GM18858 (cell line): ENCODE measurements around the gene SLC17A2.

Experiments used
- ATAC-seq: cut with Tn5 transposase; IDR thresholded peaks from one replicate; pipeline ENCODE4 v1.9.1; 2021; ENCODE audit not compliant: unreplicated experiment

The SLC17A2 gene

GRCh38 chr6:25930532-25931410, at the start of gene SLC17A2:
Gene SLC17A2, minus strand, starts transcription at chr6:25930691. Its CDS starts 4,895 bp downstream, at chr6:25925796.
- ATAC-seq: no peak

- no peak for ATAC-seq
Measured at GRCh38 chr6:25975923-25976560, 45.6 kb upstream of the SLC17A2 start.

- no peak for ATAC-seq
Measured at GRCh38 chr6:25973923-25974555, 43.5 kb upstream of the SLC17A2 start.

GRCh38 chr6:25972902-25973301, 42.4 kb upstream of the SLC17A2 start:
- no peak for ATAC-seq

- ATAC-seq: no peak
Measured at GRCh38 chr6:25972128-25972527, 41.6 kb upstream of the SLC17A2 start.

- no peak for ATAC-seq
Measured at GRCh38 chr6:25971187-25971821, 40.8 kb upstream of the SLC17A2 start.

- no peak for ATAC-seq
Measured at GRCh38 chr6:25968769-25969168, 38.3 kb upstream of the SLC17A2 start.

- no peak for ATAC-seq
Measured at GRCh38 chr6:25966711-25967110, 36.2 kb upstream of the SLC17A2 start.

GRCh38 chr6:25965058-25965457, 34.6 kb upstream of the SLC17A2 start:
- ATAC-seq: no peak

- no peak for ATAC-seq
Measured at GRCh38 chr6:25963426-25964123, 33.1 kb upstream of the SLC17A2 start.

- peak; percentile 74 for ATAC-seq
Measured at GRCh38 chr6:25962149-25963127, 31.9 kb upstream of the SLC17A2 start, which contains the start of gene TRIM38. Gene TRIM38, plus strand, starts transcription at chr6:25962802. Its CDS starts 3,721 bp downstream, at chr6:25966523.

GRCh38 chr6:25961619-25962148, 31.2 kb upstream of the SLC17A2 start:
- ATAC-seq: no peak

- no peak for ATAC-seq
Measured at GRCh38 chr6:25960734-25961133, 30.2 kb upstream of the SLC17A2 start.

- ATAC-seq: no peak
Measured at GRCh38 chr6:25959890-25960536, 29.5 kb upstream of the SLC17A2 start.

- ATAC-seq: no peak
Measured at GRCh38 chr6:25958700-25959162, 28.2 kb upstream of the SLC17A2 start.

GRCh38 chr6:25956226-25956625, 25.7 kb upstream of the SLC17A2 start:
- no peak for ATAC-seq

- no peak for ATAC-seq
Measured at GRCh38 chr6:25954756-25955155, 24.3 kb upstream of the SLC17A2 start.

GRCh38 chr6:25953733-25954132, 23.2 kb upstream of the SLC17A2 start:
- ATAC-seq: no peak

- ATAC-seq: no peak
Measured at GRCh38 chr6:25952535-25952934, 22.0 kb upstream of the SLC17A2 start.
